Thoracic aorta (tissue), 2 donors: ENCODE results near the gene LENG9. TPM values are rescaled to one million over a fixed set of nuclear protein-coding genes. Genes with fewer than 3 reads are reported as not detected.

ENCODE experiments used
- ATAC-seq: fragments of 150-250 bp; one replicate; pipeline ENCODE4 v1.8.0; 2017; ENCODE audit warnings: low read depth; ENCODE audit not compliant: insufficient number of reproducible peaks, low FRiP score
- DNase-seq: peaks from one replicate; pipeline ENCODE4 v3.0.0-alpha.2; 2020; ENCODE audit warnings: low spot score
- H3K27ac ChIP-seq, 2 donors: fragments of 200-600 bp; sonication (generic); 1 replicate in 1 of 2; 2 replicates in 1 of 2; pipeline ENCODE4 v1.5.1; 2016; ENCODE audit warnings: mild to moderate bottlenecking in 2 of 2, moderate library complexity in 2 of 2
- H3K27me3 ChIP-seq: fragments of 200-600 bp; sonication (generic); replicated peaks from 2 replicates; pipeline ENCODE4 v1.6.0; 2016; ENCODE audit warnings: mild to moderate bottlenecking; ENCODE audit not compliant: insufficient read depth
- H3K36me3 ChIP-seq: fragments of 200-600 bp; sonication (generic); one replicate; pipeline ENCODE4 v1.5.1; 2016
- H3K4me1 ChIP-seq, 2 donors: fragments of 200-600 bp; sonication (generic); 1 replicate in 1 of 2; 2 replicates in 1 of 2; pipeline versions ENCODE4 v1.5.1 to v1.6.0; 2016; ENCODE audit warnings: low read depth in 2 of 2, mild to moderate bottlenecking in 1 of 2; ENCODE audit not compliant: control insufficient read depth in 1 of 2
- H3K4me3 ChIP-seq: fragments of 200-600 bp; sonication (generic); 2 replicates; pipeline ENCODE4 v1.5.1; 2016; ENCODE audit warnings: mild to moderate bottlenecking
- H3K9me3 ChIP-seq: fragments of 200-600 bp; sonication (generic); 2 replicates; pipeline ENCODE4 v1.5.1; 2016
- CTCF ChIP-seq: fragments of 200-600 bp; sonication (generic); IDR thresholded peaks from one replicate; pipeline ENCODE4 v1.5.1; 2019; ENCODE audit warnings: antibody characterized with exemption
- total RNA-seq, 2 donors: library from RNA; depleted of rRNA; stranded (reverse); fragments of >200 nt; gene quantifications; one replicate each; pipeline versions ENCODE4 v1.1.0 to v1.2.3, GENCODE V29; 2016

Gene LENG9
- total RNA-seq, 2 donors from 2014 or later, result 8.5 to 14.4 TPM

- Histone ChIP-seq H3K4me3 (peak overlapping the region; percentile 75), H3K4me1 (peaks cover 9 to 23% of the 10 kb centered on the region in 2 donors), H3K27ac (peak overlapping the region; percentile 96 to 97), H3K27me3 (no peaks in the 10 kb centered on the region), H3K36me3 (peaks cover 42% of the 10 kb centered on the region), H3K9me3 (no peaks in the 10 kb centered on the region)
- DNase-seq, result no peak
- no peak for TF ChIP-seq CTCF
- ATAC-seq, result peak; percentile 14
Observed at GRCh38 chr19:54462655-54463530, 685 bp downstream of the LENG9 start.

GRCh38 chr19:54462047-54462654 lies 1.4 kb downstream of the LENG9 start:
- H3K27me3 ChIP-seq, result no peaks in the 10 kb centered on the region
- H3K9me3 ChIP-seq, result no peaks in the 10 kb centered on the region
- H3K27ac ChIP-seq, result peak overlapping the region; percentile 96 to 97
- H3K4me1 ChIP-seq, result peaks cover 9 to 23% of the 10 kb centered on the region in 2 donors
- H3K4me3 ChIP-seq, result peak overlapping the region; percentile 75
- DNase-seq (no peak), ATAC-seq (no peak)
- TF ChIP-seq CTCF, result no peak
- peaks cover 49% of the 10 kb centered on the region for H3K36me3 ChIP-seq

- peaks cover 55% of the 10 kb centered on the region for H3K36me3 ChIP-seq
- no peak for DNase-seq
Observed at GRCh38 chr19:54461613-54462012, 2.0 kb downstream of the LENG9 start.

GRCh38 chr19:54461210-54461609 lies 2.4 kb downstream of the LENG9 start:
- no peak for TF ChIP-seq CTCF
- Histone ChIP-seq H3K4me1 (peaks cover 9 to 23% of the 10 kb centered on the region in 2 donors), H3K27me3 (no peaks in the 10 kb centered on the region), H3K36me3 (peaks cover 59% of the 10 kb centered on the region), H3K4me3 (no peak overlapping the region), H3K27ac (no peak overlapping the region), H3K9me3 (no peaks in the 10 kb centered on the region)
- DNase-seq (no peak), ATAC-seq (no peak)

More at GRCh38 chr19:54461613-54462012, 2.0 kb downstream of the LENG9 start:
- no peak for ATAC-seq
- Histone ChIP-seq H3K27me3 (no peaks in the 10 kb centered on the region), H3K4me1 (peaks cover 9 to 23% of the 10 kb centered on the region in 2 donors), H3K9me3 (no peaks in the 10 kb centered on the region), H3K27ac (peak overlapping the region in 1 of 2 donors; percentile 97), H3K4me3 (no peak overlapping the region)
- no peak for TF ChIP-seq CTCF
